Adrenal gland (tissue), 12 donors: ENCODE measurements around the gene THBS3. TPM values are rescaled to one million over a fixed set of nuclear protein-coding genes. Genes with fewer than 3 reads are reported as not detected.

Experiments used
- DNase-seq, 7 donors: peaks; one replicate each; pipeline ENCODE4 v3.0.0-alpha.2; 2019 to 2020
- H3K27ac ChIP-seq, 5 donors: fragments of 200-600 bp; sonication (generic) in 4 of 5; 1 replicate in 3 of 5; 2 replicates in 2 of 5; pipeline versions ENCODE4 v1.5.1 to v1.8.0; 2016 to 2020; ENCODE audit warnings: mild to moderate bottlenecking in 1 of 5
- H3K27me3 ChIP-seq: fragments of 200-600 bp; 2 replicates; pipeline ENCODE4 v1.8.0; 2021
- H3K36me3 ChIP-seq, 2 donors: fragments of 200-600 bp; replicated peaks in 1 of 2; 1 replicate in 1 of 2; 2 replicates in 1 of 2; pipeline versions ENCODE4 v1.5.1 to v1.8.0; 2018 to 2022
- H3K4me1 ChIP-seq, 2 donors: fragments of 200-600 bp; replicated peaks in 1 of 2; 1 replicate in 1 of 2; 2 replicates in 1 of 2; pipeline versions ENCODE4 v1.5.1 to v1.8.0; 2018 to 2021
- H3K4me3 ChIP-seq, 4 donors: fragments of 200-600 bp; sonication (generic) in 3 of 4; one replicate each; pipeline ENCODE4 v1.5.1; 2016 to 2018
- H3K9me3 ChIP-seq, 3 donors: fragments of 200-600 bp; sonication (generic) in 1 of 3; replicated peaks in 1 of 3; 1 replicate in 2 of 3; 2 replicates in 1 of 3; pipeline versions ENCODE4 v1.5.1 to v1.8.0; 2016 to 2021
- CTCF ChIP-seq, 6 experiments: fragments of 450-650 bp in 4 of 6; fragments of 200-600 bp in 2 of 6; sonication (generic) in 1 of 6; IDR thresholded peaks; 1 replicate in 5 of 6; 2 replicates in 1 of 6; pipeline versions ENCODE4 v1.5.1 to v1.8.0; 2016 to 2021; ENCODE audit warnings: antibody characterized with exemption in 6 of 6, mild to moderate bottlenecking in 2 of 6, moderate library complexity in 1 of 6
- POLR2A ChIP-seq, 2 donors: fragments of 450-650 bp; IDR thresholded peaks; one replicate each; pipeline ENCODE4 v1.6.1; 2017; ENCODE audit warnings: antibody characterized with exemption in 2 of 2, mild to moderate bottlenecking in 2 of 2, moderate library complexity in 1 of 2
- WGBS, 4 donors: extraction: QIAGEN DNeasy Blood & Tissue Kit in 2 of 4; methylation state at CpG; one replicate each; pipeline versions ENCODE4 v1.1.5 to v1.1.7; 2013 to 2017; 5-methylcytosine and 5-hydroxymethylcytosine counted together
- intact Hi-C, 2 donors: fragments of 100-400 bp; cut with DNase I; formaldehyde crosslinking; loops; one replicate each; pipeline versions ENCODE4 v1.14.1 to v1.15.0; 2022 to 2023
- polyA plus RNA-seq, 3 donors: library from polyadenylated mRNA; stranded (reverse); fragments of 200-250 nt in 2 of 3; fragments of 350-450 nt in 1 of 3; fragmentation: Illumina TruSeq in 1 of 3; extraction: RNeasy Lipid Tissue Mini Kit (QIAGEN cat#74804) in 1 of 3; gene quantifications; one replicate each; pipeline ENCODE4 v1.2.3, GENCODE V29; 2013 to 2014
- total RNA-seq, 9 donors: library from RNA; depleted of rRNA in 4 of 9; stranded (reverse); fragments of >200 nt in 4 of 9; fragments of 120-200 nt in 1 of 9; fragmentation: NEBNext Ultra II Directional in 1 of 9; extraction: Animal tissue kit (Norgen Biotek cat#: 25700) in 1 of 9; gene quantifications; one replicate each; pipeline versions ENCODE4 v1.1.0 to v1.2.4, GENCODE V29; 2013 to 2023
- donor health status: healthy with polysubstance abuse.
- donor health status: Bipolar disorder and iron deficiency.
- donor health status: DM: yes; HTN: yes; CAD: no.
- donor health status: DM: no; HTN: no; CAD: no.
- donor health status: DM: no; HTN: no; CAD: no.
- donor health status: DM: yes; HTN: yes; CAD: no.

THBS3 gene
- total and polyA plus RNA-seq, 12 donors = 7.1 to 147 (median 16.7) TPM

DNA sequence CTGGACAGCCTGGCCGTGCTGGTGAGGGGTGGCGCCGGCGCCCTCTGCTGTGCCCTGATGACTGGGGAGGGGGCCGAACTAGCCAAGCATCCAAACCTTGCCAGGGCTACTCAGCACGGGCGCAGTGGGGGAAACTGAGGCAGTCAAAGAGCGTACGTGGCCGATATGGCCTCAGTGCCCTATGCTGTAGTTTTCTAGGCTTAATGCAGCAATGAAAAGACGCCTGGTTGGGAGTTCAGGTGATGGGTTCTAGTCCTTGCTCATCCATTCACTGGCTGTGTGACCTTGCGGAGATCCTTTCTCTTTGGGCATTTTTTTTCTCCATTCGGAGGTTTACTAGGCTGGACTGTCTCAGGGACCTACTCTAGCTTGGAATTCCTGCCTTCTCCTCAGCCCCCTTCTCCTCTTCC is 1.6 kb upstream of the THBS3 start:
- TF ChIP-seq CTCF (IDR thresholded peaks at IDR 0.05) (no peak), POLR2A (IDR thresholded peaks at IDR 0.05) (no peak)
- 1 to 8% (median 5%) methylated on average over 4 to 13 of the region's 13 CpGs for WGBS, 4 donors
- Histone ChIP-seq H3K36me3 (no peaks in the 10 kb centered on the region), H3K27me3 (no peaks in the 10 kb centered on the region), H3K9me3 (no peaks in the 10 kb centered on the region), H3K4me3 (peak overlapping the region; percentile 55 to 94 (median 84)), H3K4me1 (peaks cover 24 to 30% of the 10 kb centered on the region in 2 donors), H3K27ac (peak overlapping the region; percentile 80 to 98 (median 89))
- intact Hi-C loops = loop anchor here in 1 of 2 donors (5.0 kb wide), 1 partner anchor 33 kb away; a partner anchor contains a TSS
- DNase-seq = no peak

DNA sequence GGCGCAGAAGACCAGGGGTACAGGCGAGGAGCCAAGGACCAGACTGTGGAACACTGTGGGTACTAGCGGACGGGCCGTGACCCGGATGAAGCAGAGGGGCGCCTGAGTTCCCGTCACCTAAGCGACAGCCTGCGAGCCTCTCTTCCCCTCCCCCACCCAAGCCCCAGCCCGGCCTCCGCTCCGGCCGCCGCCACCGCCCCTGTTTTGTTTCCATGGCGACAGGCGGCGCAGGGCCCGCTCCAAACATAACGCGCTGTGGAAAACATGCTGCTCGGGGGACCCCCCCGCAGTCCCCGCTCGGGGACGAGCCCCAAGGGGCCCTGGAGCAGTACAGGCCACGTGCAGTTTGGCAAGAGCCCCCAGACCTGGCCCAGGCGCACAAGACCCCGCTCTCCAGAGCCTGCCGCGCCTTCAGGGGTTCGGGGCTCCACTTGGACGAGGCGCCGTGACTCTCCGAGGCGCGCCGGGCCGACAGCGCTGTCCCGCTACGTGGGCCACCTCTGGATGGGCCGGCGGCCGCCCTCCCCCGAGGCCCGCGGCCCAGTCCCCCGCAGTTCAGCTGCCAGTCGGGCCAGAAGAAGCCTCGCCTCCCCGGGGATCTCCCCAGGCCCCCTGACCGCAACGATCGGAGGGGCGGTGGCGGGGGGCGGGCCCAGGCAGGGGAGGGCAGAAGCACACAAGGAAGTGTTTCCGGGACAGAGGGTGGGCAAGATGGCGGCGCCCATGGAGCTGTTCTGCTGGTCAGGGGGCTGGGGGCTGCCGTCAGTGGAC is 1.0 kb upstream of the THBS3 start, which contains the start of gene MTX1:
Gene MTX1 (plus strand): TSS at position 155 of the 771 bp plus-strand sequence. CDS start 110 bp downstream, at position 265.
- H3K4me1 ChIP-seq = peaks cover 24 to 30% of the 10 kb centered on the region in 2 donors
- WGBS, 4 donors = 0 to 1% (median 0%) methylated on average over 17 to 64 of the region's 64 CpGs
- peak; percentile 84 to 93 (median 87) for DNase-seq

DNA sequence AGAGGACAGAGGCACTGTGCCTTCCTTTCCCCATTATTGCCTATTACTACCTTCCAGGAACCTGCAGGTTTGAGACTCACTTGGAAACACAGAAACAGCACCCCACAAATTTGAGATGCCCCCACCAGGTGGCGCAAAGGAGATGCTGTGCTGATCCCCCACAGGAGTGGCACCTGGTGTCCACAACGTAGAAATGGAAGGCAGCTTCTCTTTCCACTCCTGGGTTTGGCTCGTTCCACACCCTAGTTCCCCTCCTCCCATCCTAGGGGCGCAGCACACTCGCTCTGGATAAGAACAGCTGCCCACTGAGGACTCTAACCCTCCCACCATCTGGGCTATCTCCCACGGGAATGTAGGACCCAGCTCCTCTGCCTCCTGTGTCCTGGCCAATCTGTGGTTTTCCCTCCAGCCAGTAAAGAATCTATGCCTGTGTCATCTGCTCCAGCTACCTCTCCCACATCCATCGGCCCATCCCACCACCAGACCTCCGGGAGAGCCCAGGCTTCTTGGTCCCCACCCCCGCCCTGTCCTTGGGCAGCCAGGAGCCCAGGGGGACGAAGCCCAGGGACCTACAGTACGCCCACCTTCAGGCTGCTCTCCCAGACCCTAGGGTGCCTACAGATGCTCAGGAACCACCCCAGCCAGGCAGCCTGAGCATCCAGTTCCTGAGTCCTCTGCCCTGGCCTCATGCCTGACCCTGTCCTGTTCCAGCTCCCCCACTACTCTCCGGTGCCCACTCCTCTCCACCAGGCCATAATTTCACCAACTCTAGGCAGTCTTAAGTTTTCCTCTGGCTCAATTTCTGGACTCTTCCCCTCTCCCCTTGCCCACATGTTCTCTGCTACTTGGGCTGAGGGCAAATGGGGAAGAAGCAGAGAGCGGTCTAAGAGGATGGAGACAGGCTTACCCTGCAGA is 549 bp downstream of the THBS3 start:
- 15 to 22% (median 20%) methylated on average over 11 to 13 of the region's 13 CpGs for WGBS, 4 donors
- TF ChIP-seq CTCF (IDR thresholded peaks at IDR 0.05) (peak; percentile 65 to 90 (median 82)), POLR2A (IDR thresholded peaks at IDR 0.05) (no peak)
- intact Hi-C loops = loop anchor here in 1 of 2 donors (5.0 kb wide), 1 partner anchor 35 kb away; a partner anchor contains a TSS
- H3K27me3 ChIP-seq = no peaks in the 10 kb centered on the region
- no peaks in the 10 kb centered on the region for H3K36me3 ChIP-seq
- no peaks in the 10 kb centered on the region for H3K9me3 ChIP-seq
- peak overlapping the region in 1 of 4 donors; percentile 79 for H3K4me3 ChIP-seq
- peak overlapping the region in 4 of 5 donors; percentile 80 to 98 (median 92) for H3K27ac ChIP-seq
- DNase-seq = peak; percentile 83 to 96 (median 88)
- peaks cover 24 to 30% of the 10 kb centered on the region in 2 donors for H3K4me1 ChIP-seq

More for the DNA sequence above, 1.0 kb upstream of the THBS3 start, which contains the start of gene MTX1:
- Histone ChIP-seq H3K27ac (peak within 1 kb of the TSS; percentile 80 to 98 (median 89)), H3K27me3 (no peaks in the 10 kb centered on the region), H3K36me3 (no peaks in the 10 kb centered on the region), H3K4me3 (peak within 1 kb of the TSS; percentile 55 to 94 (median 84)), H3K9me3 (no peaks in the 10 kb centered on the region)
- intact Hi-C loops = loop anchor here in 1 of 2 donors (5.0 kb wide), 1 partner anchor 34 kb away; a partner anchor contains a TSS
- TF ChIP-seq POLR2A (IDR thresholded peaks at IDR 0.05) (peak in 1 of 2 donors; percentile 25), CTCF (IDR thresholded peaks at IDR 0.05) (no peak)
